Measurements from ENCODE around the gene WFIKKN2. TPM values are rescaled to one million over a fixed set of nuclear protein-coding genes. Genes with fewer than 3 reads are reported as not detected.

WFIKKN2 gene
- total and polyA plus RNA-seq, 2 of the 13 experiments (the other 11 are each of a cell fraction or from before 2014, with no cell fraction given) = not detected

DNA sequence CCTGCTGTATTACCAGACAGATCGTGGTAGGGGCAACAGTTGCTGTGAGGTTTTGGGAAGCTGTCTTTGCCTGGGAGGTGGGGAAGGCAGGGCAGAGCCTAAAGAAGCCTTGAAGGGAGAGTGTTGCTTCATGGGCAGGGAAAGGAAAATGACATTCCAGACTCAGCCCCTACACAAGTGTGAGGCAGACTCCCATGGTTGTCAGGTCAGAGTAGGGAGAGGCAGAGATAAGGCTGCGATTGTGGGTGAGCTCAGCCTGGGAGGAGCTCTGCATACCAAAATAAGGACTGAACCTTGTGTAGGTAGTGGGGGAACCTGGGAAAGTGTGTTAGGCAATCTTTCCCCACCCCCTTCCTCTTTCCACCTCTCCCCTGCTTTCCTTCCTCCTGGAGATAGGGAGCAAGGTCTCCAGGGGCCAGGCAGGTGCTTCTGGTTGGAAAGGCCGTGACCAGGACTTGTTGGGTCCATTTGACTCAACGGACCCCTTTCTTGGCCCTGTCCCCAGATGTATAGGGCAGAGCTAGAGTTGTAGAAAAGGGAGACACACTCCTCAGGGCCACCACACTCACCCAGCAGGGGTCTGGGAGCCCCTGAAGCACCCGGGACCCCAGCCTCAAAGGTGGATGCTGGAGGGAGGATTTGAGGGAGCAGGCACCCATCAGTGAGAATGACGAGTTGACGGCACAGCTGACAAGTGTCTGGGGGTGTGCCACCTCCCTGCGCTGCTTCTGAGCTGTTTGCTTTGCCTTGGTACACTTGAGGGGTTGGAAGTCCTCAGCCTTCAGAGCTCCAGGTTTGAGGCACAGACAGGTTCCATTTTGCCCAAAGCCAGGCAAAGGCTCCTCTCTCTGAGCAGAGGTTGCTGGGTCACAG lies 49.3 kb downstream of the WFIKKN2 start (continued):
- TF ChIP-seq KLF12 (CRISPR knock-in tag; IDR thresholded peaks at IDR 0.05; ENCODE audit: borderline replicate concordance) = no peak
- TF ChIP-seq PHF8 (CRISPR knock-in tag; IDR thresholded peaks at IDR 0.05) = no peak
- no peak for TF ChIP-seq ZNF180 (CRISPR knock-in tag; IDR thresholded peaks at IDR 0.05; ENCODE audit: borderline replicate concordance, low read depth)
- TF ChIP-seq AGO1 (IDR thresholded peaks at IDR 0.05; ENCODE audit: low read depth, low read length, poor library complexity, severe bottlenecking) = no peak
- peak; percentile 85 for TF ChIP-seq ZNF143 (CRISPR knock-in tag; IDR thresholded peaks at IDR 0.05)
- TF ChIP-seq MTF1 (CRISPR knock-in tag; IDR thresholded peaks at IDR 0.05) = no peak
- TF ChIP-seq, protein P1, sequence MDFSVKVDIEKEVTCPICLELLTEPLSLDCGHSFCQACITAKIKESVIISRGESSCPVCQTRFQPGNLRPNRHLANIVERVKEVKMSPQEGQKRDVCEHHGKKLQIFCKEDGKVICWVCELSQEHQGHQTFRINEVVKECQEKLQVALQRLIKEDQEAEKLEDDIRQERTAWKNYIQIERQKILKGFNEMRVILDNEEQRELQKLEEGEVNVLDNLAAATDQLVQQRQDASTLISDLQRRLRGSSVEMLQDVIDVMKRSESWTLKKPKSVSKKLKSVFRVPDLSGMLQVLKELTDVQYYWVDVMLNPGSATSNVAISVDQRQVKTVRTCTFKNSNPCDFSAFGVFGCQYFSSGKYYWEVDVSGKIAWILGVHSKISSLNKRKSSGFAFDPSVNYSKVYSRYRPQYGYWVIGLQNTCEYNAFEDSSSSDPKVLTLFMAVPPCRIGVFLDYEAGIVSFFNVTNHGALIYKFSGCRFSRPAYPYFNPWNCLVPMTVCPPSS (IDR thresholded peaks at IDR 0.05) = no peak
- TF ChIP-seq, protein P2, sequence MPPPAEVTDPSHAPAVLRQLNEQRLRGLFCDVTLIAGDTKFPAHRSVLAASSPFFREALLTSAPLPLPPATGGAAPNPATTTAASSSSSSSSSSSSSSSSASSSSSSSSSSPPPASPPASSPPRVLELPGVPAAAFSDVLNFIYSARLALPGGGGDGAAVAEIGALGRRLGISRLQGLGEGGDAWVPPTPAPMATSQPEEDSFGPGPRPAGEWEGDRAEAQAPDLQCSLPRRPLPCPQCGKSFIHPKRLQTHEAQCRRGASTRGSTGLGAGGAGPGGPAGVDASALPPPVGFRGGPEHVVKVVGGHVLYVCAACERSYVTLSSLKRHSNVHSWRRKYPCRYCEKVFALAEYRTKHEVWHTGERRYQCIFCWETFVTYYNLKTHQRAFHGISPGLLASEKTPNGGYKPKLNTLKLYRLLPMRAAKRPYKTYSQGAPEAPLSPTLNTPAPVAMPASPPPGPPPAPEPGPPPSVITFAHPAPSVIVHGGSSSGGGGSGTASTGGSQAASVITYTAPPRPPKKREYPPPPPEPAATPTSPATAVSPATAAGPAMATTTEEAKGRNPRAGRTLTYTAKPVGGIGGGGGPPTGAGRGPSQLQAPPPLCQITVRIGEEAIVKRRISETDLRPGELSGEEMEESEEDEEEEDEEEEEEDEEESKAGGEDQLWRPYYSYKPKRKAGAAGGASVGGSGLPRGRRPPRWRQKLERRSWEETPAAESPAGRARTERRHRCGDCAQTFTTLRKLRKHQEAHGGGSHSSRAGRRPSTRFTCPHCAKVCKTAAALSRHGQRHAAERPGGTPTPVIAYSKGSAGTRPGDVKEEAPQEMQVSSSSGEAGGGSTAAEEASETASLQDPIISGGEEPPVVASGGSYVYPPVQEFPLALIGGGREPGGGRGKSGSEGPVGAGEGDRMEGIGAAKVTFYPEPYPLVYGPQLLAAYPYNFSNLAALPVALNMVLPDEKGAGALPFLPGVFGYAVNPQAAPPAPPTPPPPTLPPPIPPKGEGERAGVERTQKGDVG (CRISPR knock-in tag; IDR thresholded peaks at IDR 0.05; ENCODE audit: borderline replicate concordance) = no peak
- TF ChIP-seq, protein P3, sequence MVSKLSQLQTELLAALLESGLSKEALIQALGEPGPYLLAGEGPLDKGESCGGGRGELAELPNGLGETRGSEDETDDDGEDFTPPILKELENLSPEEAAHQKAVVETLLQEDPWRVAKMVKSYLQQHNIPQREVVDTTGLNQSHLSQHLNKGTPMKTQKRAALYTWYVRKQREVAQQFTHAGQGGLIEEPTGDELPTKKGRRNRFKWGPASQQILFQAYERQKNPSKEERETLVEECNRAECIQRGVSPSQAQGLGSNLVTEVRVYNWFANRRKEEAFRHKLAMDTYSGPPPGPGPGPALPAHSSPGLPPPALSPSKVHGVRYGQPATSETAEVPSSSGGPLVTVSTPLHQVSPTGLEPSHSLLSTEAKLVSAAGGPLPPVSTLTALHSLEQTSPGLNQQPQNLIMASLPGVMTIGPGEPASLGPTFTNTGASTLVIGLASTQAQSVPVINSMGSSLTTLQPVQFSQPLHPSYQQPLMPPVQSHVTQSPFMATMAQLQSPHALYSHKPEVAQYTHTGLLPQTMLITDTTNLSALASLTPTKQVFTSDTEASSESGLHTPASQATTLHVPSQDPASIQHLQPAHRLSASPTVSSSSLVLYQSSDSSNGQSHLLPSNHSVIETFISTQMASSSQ (IDR thresholded peaks at IDR 0.05; ENCODE audit: low read depth) = no peak
- TF ChIP-seq, protein P3 (CRISPR knock-in tag; IDR thresholded peaks at IDR 0.05; ENCODE audit: borderline replicate concordance) = peak; percentile 76; the same call in 1 of the 2 replicates
- TF ChIP-seq, protein P4, sequence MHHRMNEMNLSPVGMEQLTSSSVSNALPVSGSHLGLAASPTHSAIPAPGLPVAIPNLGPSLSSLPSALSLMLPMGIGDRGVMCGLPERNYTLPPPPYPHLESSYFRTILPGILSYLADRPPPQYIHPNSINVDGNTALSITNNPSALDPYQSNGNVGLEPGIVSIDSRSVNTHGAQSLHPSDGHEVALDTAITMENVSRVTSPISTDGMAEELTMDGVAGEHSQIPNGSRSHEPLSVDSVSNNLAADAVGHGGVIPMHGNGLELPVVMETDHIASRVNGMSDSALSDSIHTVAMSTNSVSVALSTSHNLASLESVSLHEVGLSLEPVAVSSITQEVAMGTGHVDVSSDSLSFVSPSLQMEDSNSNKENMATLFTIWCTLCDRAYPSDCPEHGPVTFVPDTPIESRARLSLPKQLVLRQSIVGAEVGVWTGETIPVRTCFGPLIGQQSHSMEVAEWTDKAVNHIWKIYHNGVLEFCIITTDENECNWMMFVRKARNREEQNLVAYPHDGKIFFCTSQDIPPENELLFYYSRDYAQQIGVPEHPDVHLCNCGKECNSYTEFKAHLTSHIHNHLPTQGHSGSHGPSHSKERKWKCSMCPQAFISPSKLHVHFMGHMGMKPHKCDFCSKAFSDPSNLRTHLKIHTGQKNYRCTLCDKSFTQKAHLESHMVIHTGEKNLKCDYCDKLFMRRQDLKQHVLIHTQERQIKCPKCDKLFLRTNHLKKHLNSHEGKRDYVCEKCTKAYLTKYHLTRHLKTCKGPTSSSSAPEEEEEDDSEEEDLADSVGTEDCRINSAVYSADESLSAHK (CRISPR knock-in tag; IDR thresholded peaks at IDR 0.05; ENCODE audit: borderline replicate concordance) = no peak
- TF ChIP-seq MAF1 (CRISPR knock-in tag; IDR thresholded peaks at IDR 0.05; ENCODE audit: borderline replicate concordance) = no peak
- TF ChIP-seq STAG1 (CRISPR knock-in tag; IDR thresholded peaks at IDR 0.05) = peak; percentile 20; the same call in 1 of the 2 replicates
- no peak; the same call in 1 of the 2 replicates for TF ChIP-seq MIER2 (CRISPR knock-in tag; IDR thresholded peaks at IDR 0.05)
- TF ChIP-seq MYC (CRISPR knock-in tag; IDR thresholded peaks at IDR 0.05; ENCODE audit: borderline replicate concordance) = no peak
- TF ChIP-seq PITX1 (CRISPR knock-in tag; IDR thresholded peaks at IDR 0.05) = peak; percentile 81; the same call in 1 of the 2 replicates
- peak; percentile 95 for TF ChIP-seq ZNF792 (CRISPR knock-in tag; IDR thresholded peaks at IDR 0.05)
